ENCODE results near the gene TMEM132A. TPM values are rescaled to one million over a fixed set of nuclear protein-coding genes. Genes with fewer than 3 reads are reported as not detected.

Gene TMEM132A
- total and polyA plus RNA-seq, 2 of the 13 experiments (the other 11 are each of a cell fraction or from before 2014, with no cell fraction given), result 11.1 to 32.9 TPM

GRCh38 chr11:60919320-60919719 lies 4.9 kb upstream of the TMEM132A start:
- Histone ChIP-seq H3K9me3 (ENCODE audit: low read length) (no peaks in the 10 kb centered on the region), H3K4me3 (replicated peaks in 1 of 3; ENCODE audit: insufficient read depth in 1 of 3, low read depth in 2 of 3, low read length in 3 of 3) (no peak overlapping the region), H3K27ac (ENCODE audit: extremely low read length, insufficient read depth, low read length) (no peak overlapping the region), H3K27me3 (ENCODE audit: control insufficient read depth in 1 of 2, insufficient read depth in 2 of 2, low read length in 2 of 2) (no peaks in the 10 kb centered on the region; a peak in 1 of 5 replicates), H3K4me2 (ENCODE audit: low read depth, low read length) (no peak overlapping the region), H3K79me2 (ENCODE audit: insufficient read depth, low read length) (no peaks in the 10 kb centered on the region), H4K20me1 (ENCODE audit: insufficient read depth, low read length) (no peaks in the 10 kb centered on the region), H2AFZ (ENCODE audit: low read length) (no peak overlapping the region), H3K36me3 (replicated peaks in 1 of 2; ENCODE audit: control insufficient read depth in 1 of 2, insufficient read depth in 2 of 2, low read length in 2 of 2) (peaks cover 0 to 7% of the 10 kb centered on the region in 2 experiments; a peak in 3 of 5 replicates), H3K4me1 (ENCODE audit: insufficient read depth, low read length) (peaks cover 23% of the 10 kb centered on the region), H3K9ac (ENCODE audit: insufficient read depth, low read depth, low read length) (no peak overlapping the region)
- TF ChIP-seq TMF1 (CRISPR knock-in tag; IDR thresholded peaks at IDR 0.05; ENCODE audit: low read depth) (no peak), ATAD3A (CRISPR knock-in tag; IDR thresholded peaks at IDR 0.05) (no peak), HDAC6 (IDR thresholded peaks at IDR 0.05; ENCODE audit: low read depth, low read length) (no peak), ZNF253 (CRISPR knock-in tag; IDR thresholded peaks at IDR 0.05; ENCODE audit: borderline replicate concordance) (no peak), ZFP41 (CRISPR knock-in tag; IDR thresholded peaks at IDR 0.05; ENCODE audit: borderline replicate concordance) (no peak), GATAD2A (CRISPR knock-in tag; IDR thresholded peaks at IDR 0.05) (no peak), GTF3A (CRISPR knock-in tag; conservative IDR thresholded peaks at IDR 0.05) (no peak), AKAP8 (CRISPR knock-in tag; IDR thresholded peaks at IDR 0.05) (no peak), ATF6 (CRISPR knock-in tag; conservative IDR thresholded peaks at IDR 0.05) (no peak), FOXO1 (CRISPR knock-in tag; IDR thresholded peaks at IDR 0.05) (no peak), ZNF615 (CRISPR knock-in tag; IDR thresholded peaks at IDR 0.05; ENCODE audit: borderline replicate concordance) (no peak), THAP8 (CRISPR knock-in tag; IDR thresholded peaks at IDR 0.05; ENCODE audit: borderline replicate concordance) (no peak)
- ATAC-seq (no peak), FAIRE-seq (no peak), DNase-seq (ENCODE audit: low spot score) (no peak)
- ChIA-PET CTCF (ENCODE audit: low intra/inter-chr PET ratio, low total read pairs) (no interaction called here), POLR2A (no interaction called here)
- no TSS peak for BruUV-seq (replicated peaks)
- in situ Hi-C loops (cut with HindIII; ENCODE audit: extremely low pct_ligation_motif_present, low pct_unique_long_range_greater_than_20kb), result no loop called here
- intact Hi-C loops (cut with micrococcal nuclease; ENCODE audit: unreplicated experiment), result no loop called here
- 83% methylated on average over 1 of the region's 1 CpG for WGBS (ENCODE audit: low lambda C conversion rate)
